IMR-90 (cell line): ENCODE data around the gene CKB.

Source experiments
- BHLHE40 ChIP-seq: fragments of 150-350 bp; IDR thresholded peaks from 2 replicates; pipeline ENCODE4 v1.6.1; 2016; ENCODE audit warnings: mild to moderate bottlenecking, low read depth, low read length
- CEBPB ChIP-seq: IDR thresholded peaks from 2 replicates; pipeline ENCODE4 v1.6.1; 2012; ENCODE audit warnings: low read depth, low read length, improper control_type of control experiment
- FOS ChIP-seq: fragments of 150-350 bp; IDR thresholded peaks from 2 replicates; pipeline ENCODE4 v1.6.1; 2016; ENCODE audit warnings: low read depth, low read length
- MAFK ChIP-seq: IDR thresholded peaks from 2 replicates; pipeline ENCODE4 v1.6.1; 2012; ENCODE audit warnings: low read depth, low read length, improper control_type of control experiment
- MXI1 ChIP-seq: IDR thresholded peaks from 2 replicates; pipeline ENCODE4 v1.6.1; 2012; ENCODE audit warnings: low read depth, mild to moderate bottlenecking, low read length, moderate library complexity, borderline replicate concordance
- POLR2A ChIP-seq: IDR thresholded peaks from 2 replicates; pipeline ENCODE4 v1.6.1; 2012; ENCODE audit warnings: mild to moderate bottlenecking, low read depth, low read length
- TF ChIP-seq, protein P1 (sequence below): conservative IDR thresholded peaks from 2 replicates; pipeline ENCODE4 v1.5.1; 2012; ENCODE audit warnings: mild to moderate bottlenecking, low read depth, low read length, improper control_type of control experiment

GRCh38 chr14:103552011-103552845 lies 29.6 kb upstream of the CKB start:
- TF ChIP-seq, protein P1, sequence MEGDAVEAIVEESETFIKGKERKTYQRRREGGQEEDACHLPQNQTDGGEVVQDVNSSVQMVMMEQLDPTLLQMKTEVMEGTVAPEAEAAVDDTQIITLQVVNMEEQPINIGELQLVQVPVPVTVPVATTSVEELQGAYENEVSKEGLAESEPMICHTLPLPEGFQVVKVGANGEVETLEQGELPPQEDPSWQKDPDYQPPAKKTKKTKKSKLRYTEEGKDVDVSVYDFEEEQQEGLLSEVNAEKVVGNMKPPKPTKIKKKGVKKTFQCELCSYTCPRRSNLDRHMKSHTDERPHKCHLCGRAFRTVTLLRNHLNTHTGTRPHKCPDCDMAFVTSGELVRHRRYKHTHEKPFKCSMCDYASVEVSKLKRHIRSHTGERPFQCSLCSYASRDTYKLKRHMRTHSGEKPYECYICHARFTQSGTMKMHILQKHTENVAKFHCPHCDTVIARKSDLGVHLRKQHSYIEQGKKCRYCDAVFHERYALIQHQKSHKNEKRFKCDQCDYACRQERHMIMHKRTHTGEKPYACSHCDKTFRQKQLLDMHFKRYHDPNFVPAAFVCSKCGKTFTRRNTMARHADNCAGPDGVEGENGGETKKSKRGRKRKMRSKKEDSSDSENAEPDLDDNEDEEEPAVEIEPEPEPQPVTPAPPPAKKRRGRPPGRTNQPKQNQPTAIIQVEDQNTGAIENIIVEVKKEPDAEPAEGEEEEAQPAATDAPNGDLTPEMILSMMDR: no peak
- TF ChIP-seq POLR2A (no peak), FOS (no peak), CEBPB (no peak), MXI1 (no peak), BHLHE40 (no peak), MAFK (no peak)
